HEK293 (cell line): ENCODE data around the gene WDR55.

Experiments used
- SALL2 ChIP-seq: fragments of 450-650 bp; formaldehyde crosslinking; IDR thresholded peaks from 2 replicates; pipeline ENCODE4 v1.5.0; 2017; ENCODE audit warnings: missing biosample characterization, mild to moderate bottlenecking, missing genetic modification characterization, borderline replicate concordance
- ZNF791 ChIP-seq: fragments of 450-650 bp; formaldehyde crosslinking; IDR thresholded peaks from 2 replicates; pipeline ENCODE4 v1.5.1; 2016; ENCODE audit warnings: missing biosample characterization, missing genetic modification characterization
- ZNF792 ChIP-seq: fragments of 450-650 bp; formaldehyde crosslinking; IDR thresholded peaks from 2 replicates; pipeline ENCODE4 v1.5.1; 2016; ENCODE audit warnings: missing biosample characterization, missing genetic modification characterization
- TF ChIP-seq, protein P1 (sequence below): fragments of 450-650 bp; formaldehyde crosslinking; IDR thresholded peaks from 2 replicates; pipeline ENCODE4 v1.5.1; 2016; ENCODE audit warnings: missing biosample characterization, missing genetic modification characterization
- TF ChIP-seq, protein P2 (sequence below): fragments of 450-650 bp; formaldehyde crosslinking; IDR thresholded peaks from 2 replicates; pipeline ENCODE4 v1.5.1; 2016; ENCODE audit warnings: missing biosample characterization, missing genetic modification characterization, low read depth
- TF ChIP-seq, protein P3 (sequence below): fragments of 450-650 bp; formaldehyde crosslinking; IDR thresholded peaks from 2 replicates; pipeline ENCODE4 v1.5.1; 2016; ENCODE audit warnings: missing biosample characterization, missing genetic modification characterization
- TF ChIP-seq, protein P4 (sequence below): fragments of 450-650 bp; formaldehyde crosslinking; IDR thresholded peaks from 2 replicates; pipeline ENCODE4 v1.5.1; 2017; ENCODE audit warnings: missing biosample characterization, missing genetic modification characterization

DNA sequence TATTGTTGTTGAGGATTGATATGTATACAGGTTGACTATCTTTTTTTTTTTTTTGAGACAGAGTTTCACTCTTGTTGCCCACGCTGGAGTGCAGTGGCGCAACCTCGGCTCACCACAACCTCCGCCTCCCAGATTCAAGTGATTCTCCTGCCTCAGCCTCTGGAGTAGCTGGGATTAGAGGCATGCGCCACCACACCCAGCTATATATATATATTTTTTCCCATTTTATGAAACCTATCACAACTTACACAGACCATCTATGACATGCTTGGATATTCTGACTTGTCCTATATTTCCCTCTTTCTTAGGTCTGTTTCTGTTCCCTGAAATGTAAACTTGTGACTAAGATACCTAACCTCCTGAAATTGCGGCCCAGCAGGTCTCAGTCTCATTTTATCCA, 36.7 kb upstream of the WDR55 start:
- TF ChIP-seq, protein P1, sequence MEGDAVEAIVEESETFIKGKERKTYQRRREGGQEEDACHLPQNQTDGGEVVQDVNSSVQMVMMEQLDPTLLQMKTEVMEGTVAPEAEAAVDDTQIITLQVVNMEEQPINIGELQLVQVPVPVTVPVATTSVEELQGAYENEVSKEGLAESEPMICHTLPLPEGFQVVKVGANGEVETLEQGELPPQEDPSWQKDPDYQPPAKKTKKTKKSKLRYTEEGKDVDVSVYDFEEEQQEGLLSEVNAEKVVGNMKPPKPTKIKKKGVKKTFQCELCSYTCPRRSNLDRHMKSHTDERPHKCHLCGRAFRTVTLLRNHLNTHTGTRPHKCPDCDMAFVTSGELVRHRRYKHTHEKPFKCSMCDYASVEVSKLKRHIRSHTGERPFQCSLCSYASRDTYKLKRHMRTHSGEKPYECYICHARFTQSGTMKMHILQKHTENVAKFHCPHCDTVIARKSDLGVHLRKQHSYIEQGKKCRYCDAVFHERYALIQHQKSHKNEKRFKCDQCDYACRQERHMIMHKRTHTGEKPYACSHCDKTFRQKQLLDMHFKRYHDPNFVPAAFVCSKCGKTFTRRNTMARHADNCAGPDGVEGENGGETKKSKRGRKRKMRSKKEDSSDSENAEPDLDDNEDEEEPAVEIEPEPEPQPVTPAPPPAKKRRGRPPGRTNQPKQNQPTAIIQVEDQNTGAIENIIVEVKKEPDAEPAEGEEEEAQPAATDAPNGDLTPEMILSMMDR (tag by site-specific recombination) = no peak
- TF ChIP-seq, protein P2, sequence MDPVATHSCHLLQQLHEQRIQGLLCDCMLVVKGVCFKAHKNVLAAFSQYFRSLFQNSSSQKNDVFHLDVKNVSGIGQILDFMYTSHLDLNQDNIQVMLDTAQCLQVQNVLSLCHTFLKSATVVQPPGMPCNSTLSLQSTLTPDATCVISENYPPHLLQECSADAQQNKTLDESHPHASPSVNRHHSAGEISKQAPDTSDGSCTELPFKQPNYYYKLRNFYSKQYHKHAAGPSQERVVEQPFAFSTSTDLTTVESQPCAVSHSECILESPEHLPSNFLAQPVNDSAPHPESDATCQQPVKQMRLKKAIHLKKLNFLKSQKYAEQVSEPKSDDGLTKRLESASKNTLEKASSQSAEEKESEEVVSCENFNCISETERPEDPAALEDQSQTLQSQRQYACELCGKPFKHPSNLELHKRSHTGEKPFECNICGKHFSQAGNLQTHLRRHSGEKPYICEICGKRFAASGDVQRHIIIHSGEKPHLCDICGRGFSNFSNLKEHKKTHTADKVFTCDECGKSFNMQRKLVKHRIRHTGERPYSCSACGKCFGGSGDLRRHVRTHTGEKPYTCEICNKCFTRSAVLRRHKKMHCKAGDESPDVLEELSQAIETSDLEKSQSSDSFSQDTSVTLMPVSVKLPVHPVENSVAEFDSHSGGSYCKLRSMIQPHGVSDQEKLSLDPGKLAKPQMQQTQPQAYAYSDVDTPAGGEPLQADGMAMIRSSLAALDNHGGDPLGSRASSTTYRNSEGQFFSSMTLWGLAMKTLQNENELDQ = no peak
- no peak for TF ChIP-seq ZNF792 (tag by site-specific recombination)
- TF ChIP-seq, protein P3, sequence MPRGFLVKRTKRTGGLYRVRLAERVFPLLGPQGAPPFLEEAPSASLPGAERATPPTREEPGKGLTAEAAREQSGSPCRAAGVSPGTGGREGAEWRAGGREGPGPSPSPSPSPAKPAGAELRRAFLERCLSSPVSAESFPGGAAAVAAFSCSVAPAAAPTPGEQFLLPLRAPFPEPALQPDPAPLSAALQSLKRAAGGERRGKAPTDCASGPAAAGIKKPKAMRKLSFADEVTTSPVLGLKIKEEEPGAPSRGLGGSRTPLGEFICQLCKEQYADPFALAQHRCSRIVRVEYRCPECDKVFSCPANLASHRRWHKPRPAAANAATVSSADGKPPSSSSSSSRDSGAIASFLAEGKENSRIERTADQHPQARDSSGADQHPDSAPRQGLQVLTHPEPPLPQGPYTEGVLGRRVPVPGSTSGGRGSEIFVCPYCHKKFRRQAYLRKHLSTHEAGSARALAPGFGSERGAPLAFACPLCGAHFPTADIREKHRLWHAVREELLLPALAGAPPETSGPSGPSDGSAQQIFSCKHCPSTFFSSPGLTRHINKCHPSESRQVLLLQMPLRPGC (tag by site-specific recombination) = no peak
- no peak for TF ChIP-seq ZNF791 (tag by site-specific recombination)
- TF ChIP-seq SALL2 (tag by site-specific recombination) = no peak
- TF ChIP-seq, protein P4, sequence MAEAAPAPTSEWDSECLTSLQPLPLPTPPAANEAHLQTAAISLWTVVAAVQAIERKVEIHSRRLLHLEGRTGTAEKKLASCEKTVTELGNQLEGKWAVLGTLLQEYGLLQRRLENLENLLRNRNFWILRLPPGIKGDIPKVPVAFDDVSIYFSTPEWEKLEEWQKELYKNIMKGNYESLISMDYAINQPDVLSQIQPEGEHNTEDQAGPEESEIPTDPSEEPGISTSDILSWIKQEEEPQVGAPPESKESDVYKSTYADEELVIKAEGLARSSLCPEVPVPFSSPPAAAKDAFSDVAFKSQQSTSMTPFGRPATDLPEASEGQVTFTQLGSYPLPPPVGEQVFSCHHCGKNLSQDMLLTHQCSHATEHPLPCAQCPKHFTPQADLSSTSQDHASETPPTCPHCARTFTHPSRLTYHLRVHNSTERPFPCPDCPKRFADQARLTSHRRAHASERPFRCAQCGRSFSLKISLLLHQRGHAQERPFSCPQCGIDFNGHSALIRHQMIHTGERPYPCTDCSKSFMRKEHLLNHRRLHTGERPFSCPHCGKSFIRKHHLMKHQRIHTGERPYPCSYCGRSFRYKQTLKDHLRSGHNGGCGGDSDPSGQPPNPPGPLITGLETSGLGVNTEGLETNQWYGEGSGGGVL (tag by site-specific recombination) = no peak
